ENCODE measurements around the gene ARRDC5.
A peak's percentile ranks its signal among the peaks of the same experiment; 100 is the strongest.
"Not testable (repeated sequence)": the region's sequence is repeated elsewhere in the genome, so short reads cannot be mapped to it uniquely, and the experiment has no call there.

Gene ARRDC5

DNA sequence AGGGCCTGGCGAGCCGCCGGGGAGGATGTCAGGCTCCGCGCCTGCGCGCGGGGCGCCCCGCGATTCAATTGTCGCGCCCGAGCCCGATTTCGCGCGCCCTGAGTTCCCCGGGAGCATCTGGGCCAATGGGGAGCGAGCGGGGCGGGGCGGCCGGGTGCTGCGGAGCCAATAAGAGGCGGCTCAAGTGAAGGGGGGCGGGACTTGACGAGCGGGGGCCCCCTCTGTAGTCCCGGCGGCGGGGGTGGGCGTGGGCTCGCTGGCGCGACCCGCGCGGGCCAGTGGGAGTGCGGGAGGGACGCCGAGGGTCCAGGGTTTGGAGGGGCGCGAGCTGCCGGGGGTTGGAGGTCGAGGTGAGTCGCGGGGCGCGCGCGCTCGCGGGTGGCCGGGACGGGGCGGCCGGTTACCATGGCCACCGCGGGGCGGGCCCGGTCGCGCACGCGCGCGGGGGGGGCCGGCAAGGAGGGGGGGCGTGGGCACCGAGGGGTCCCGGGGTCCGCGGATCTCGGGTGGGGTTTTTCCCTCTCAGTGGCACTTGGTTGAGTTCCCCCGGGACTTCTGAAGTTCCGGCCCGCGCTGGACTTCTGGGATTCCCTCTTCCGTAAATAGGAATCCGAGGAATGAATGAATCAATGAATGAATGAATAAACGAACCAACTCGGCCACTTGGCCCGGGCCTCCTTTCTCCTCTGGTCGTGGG lies 7.3 kb upstream of the ARRDC5 start:
- peak; percentile 96 for DNase-seq

DNA sequence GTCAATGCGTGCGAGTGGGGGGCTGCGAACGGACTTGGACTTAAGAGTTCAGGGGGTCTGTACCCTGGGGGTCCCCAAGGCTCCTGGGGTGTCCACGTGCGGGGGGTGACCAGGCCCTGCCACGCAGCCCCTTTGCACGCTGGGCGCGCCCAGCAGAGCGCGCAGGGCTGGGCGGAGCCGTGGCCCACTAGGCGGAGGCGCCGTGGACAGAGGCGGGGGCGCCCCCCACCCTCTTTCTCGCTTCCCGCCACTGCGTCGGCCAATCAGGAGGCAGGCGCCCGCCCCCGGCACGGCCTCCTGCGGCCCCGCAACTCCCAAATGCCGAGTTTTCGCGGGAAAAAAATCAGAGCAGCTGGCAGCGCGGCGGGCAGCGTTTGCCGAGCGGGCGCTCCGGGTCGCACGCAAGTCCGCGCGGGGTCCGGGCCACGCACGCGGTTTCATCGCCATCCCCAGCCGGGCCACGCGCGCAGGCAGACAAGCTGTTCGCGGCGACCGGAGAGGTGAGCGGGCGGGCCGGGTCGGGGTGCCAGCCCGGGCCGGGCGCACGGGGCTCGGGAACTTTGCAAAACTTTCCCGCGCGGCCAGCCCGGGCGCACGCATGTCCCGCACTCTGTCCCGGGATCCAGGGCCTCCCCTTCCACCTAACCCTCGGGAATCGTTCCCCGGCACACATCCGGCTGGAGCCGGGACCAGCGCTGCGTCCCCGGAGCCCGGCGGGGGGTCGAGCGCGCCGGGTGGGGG lies 6.6 kb upstream of the ARRDC5 start, which contains the start of gene UHRF1:
UHRF1 (plus strand) TSS at position 346 of the 741 bp plus-strand sequence. CDS start 1,385 bp downstream, outside the sequence.
- DNase-seq, result no peak

DNA sequence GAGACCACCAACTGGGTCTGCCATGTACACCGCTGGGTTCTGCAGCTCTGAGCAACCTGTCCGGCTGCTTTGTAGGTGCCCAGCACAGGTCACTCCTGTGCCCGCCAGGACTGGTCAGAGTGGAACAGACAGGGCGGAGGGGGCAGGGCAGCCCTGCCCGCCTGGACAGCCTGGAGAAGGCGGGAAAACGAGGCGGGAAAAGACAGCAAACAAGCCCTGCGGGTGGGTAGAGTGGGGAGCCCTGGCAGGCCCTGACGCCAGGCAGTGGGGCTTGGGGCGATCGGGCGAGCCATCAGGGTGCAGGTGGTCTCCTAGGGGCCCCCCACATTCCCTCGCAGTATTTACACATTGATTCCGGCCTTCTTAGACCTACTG lies 6.1 kb upstream of the ARRDC5 start:
- DNase-seq, result no peak

DNA sequence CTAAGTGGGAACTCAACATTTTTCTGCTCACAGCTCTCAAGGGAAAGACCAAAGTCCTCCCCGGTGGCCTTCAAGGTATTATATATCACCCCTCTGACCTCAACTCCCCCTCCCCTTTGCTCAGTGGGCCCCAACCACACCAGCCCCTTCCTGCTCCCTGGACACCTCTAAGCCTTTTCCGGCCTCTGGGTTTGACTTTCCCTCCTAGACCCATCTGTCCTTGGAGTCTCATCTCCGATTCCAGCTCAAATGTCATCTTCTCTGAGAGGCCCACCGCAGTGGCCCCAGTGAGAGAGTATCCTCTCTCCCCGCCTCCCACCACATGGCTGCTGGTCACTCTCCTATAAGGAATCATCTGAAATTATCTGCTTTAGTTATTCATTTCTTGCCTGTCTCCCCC lies 5.7 kb upstream of the ARRDC5 start:
- no peak for DNase-seq

DNA sequence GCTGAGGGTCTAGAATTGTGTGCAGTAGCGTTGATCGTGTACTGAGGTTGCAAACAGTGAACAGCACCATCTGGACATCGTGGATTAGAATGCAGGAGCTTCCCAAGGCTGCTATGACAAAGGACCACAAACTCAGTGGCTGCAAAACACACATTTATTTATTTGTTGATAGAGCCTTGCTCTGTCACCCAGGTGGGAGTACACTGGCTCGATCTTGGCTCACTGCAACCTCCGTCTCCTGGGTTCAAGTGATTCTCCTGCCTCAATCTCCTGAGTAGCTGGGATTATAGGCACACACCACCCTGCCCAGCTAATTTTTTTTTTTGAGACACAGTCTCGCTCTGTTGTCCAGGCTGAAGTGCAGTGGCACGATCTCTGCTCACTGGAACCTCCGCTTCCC lies 4.3 kb upstream of the ARRDC5 start:
- no peak for DNase-seq

DNA sequence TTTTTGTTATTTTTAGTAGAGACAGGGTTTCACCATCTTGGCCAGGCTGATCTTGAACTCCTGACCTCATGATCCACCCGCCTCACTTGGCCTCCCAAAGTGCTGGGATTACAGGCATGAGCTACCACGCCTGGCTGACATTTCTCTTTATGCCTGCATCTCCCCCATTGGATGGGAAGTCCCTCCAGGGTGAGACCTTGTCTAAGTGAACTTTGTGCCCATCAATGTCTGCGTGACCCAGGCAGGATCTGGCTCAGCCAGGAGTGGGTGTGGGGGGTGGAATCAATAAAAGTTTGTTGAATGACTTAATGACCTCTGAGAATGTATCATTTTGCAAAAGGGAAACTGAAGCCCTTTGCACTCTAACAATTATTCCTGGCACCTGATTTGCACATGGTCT lies 1.8 kb upstream of the ARRDC5 start:
- no peak for DNase-seq

DNA sequence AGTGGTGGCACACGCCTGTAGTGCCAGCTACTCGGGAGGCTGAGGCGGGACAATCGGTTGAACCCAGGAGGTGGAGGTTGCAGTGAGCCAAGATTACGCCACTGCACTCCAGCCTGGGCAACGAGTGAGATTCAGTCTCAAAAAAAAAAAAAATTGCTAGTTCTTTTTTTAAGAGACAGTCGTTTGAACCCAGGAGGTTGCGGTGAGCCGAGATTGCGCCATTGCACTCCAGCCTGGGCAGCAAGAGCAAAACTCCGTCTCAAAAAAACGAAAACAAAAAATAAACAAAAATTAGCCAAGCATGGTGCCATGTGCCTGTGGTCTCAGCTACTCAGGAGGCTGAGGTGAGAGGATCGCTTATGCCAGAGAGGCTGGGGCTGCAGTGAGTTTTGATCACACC lies 1.8 kb downstream of the ARRDC5 start:
- not testable (repeated sequence) for DNase-seq

DNA sequence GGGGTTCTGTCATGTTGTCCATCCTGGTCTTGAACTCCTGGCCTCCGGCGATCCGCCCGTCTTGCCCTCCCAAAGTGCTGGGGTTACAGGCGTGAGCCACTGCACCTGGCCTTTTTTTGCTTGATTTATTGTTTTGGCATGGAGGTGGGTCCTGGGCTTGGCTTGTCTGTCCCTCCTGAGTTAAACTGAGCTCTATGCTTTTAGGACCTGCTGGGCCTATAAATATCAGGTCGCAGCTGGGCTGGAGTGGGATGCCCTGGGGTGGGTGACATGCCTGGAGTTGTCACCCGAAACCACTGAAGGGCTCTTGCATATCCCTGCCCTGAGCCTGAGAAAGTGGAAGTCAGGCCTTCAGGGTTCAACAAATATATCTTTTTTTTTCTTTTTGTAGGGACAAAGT lies 5.5 kb downstream of the ARRDC5 start:
- no peak for DNase-seq

DNA sequence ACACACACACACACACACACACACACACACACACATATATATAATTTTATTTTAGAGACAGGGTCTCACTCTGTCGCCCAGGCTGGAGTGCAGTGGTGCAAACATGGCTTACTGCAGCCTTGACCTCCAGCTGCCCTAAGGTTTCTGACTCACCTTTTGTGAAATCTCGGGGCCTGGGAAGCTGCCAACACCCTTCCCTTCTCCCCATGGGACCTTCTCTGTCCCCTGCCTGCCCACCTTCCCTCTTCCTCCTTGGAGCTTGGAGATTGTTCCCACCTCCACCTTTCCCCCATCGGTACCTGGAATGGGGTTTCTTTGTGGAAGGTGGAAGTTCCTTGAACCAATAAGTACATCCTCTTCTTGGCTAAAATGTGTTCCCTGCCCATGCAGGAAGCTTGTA lies 6.3 kb downstream of the ARRDC5 start:
- DNase-seq, result no peak

DNA sequence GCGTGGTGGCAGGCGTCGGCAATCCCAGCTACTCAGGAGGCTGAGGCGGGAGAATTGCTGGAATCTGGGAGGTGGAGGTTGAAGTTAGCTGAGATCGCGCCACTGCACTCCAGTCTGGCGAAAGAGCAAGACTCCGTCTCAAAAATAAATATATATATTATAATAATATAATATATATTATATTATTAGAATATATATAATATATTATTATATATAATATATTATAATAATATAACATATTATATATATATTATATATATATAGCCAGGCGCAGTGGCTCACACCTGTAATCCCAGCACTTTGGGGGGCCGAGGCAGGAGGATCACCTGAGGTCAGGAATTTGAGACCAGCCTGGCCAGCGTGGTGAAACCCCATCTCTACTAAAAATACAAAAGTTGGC lies 9.7 kb downstream of the ARRDC5 start:
- not testable (repeated sequence) for DNase-seq

DNA sequence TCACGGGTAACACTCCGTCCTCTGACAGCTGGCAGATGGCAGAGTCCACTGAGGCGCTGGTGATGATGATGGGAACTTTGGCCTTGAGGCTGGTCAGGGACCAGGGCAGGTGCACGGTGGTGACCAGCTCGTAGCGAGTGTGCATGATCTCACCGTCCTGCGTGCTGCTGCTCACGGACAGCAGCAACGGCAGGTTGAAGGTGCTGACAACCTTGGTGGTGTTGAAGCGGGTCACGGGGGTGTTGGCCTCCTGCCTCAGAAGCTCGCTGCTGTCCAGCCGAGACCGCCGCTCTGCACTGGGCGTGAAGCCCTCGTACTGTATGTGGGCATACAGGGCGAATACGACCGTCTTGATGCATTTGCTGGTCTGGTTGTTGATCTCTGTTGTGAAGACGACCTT lies 11.6 kb downstream of the ARRDC5 start:
- no peak for DNase-seq

DNA sequence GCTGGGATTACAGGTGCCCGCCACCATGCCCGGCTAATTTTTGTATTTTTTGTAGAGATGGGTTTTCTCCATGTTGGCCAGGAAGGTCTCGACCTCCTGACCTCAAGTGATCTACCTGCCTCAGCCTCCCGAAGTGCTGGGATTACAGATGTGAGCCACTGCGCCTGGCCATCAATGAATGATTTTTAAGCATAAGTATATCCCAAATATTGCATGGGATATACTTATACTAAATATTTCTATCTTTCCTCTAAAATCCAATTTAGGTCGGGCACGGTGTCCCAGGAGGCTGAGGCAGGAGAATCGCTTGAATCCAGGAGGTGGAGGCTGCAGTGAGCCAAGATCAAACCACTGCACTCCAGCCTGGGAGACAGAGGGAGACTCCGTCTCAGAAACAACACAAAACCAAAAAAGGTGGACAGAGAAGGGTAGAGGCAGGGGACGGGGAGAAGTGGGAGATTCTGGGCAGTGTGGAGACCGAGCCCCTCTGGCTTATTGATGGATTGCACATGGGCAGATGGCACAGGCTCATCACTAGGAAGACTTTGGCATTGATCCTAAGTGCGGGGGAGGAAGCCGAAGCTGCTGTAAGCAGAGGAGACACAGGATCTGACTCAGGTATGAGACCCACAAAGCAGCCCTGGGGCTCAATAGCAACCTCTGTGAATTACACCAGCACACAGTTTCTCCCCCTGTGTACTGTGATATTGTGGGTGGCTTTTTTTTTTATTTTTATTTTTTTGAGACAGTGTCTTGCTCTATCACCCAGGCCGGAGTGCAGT lies 13.5 kb downstream of the ARRDC5 start:
- no peak for DNase-seq

DNA sequence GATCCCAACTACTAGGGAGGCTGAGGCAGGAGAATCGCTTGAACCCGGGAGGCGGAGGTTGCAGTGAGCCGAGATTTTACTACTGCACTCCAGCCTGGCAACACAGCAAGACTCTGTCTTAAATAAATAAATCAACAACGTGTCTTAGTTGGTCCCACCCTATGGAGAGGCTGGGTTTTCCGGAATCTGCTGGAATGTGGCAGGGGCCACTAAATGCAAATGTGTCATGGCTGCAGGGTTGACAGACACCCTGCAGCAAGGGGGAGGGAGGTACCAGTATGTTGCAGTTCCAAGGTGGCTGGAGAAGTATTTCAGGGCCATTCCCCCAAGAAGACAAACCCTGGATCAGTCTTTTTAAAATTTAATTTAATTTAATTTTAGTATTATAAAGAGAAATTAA lies 14.9 kb downstream of the ARRDC5 start:
- DNase-seq, result not testable (repeated sequence)

DNA sequence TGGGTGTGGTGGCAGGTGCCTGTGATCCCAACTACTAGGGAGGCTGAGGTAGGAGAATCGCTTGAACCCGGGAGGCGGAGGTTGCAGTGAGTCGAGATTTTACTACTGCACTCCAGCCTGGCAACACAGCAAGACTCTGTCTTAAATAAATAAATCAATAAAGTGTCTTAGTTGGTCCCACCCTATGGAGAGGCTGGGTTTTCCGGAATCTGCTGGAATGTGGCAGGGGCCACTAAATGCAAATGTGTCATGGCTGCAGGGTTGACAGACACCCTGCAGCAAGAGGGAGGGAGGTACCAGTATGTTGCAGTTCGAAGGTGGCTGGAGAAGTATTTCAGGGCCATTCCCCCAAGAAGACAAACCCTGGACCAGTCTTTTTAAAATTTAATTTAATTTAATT lies 17.7 kb downstream of the ARRDC5 start:
- not testable (repeated sequence) for DNase-seq

DNA sequence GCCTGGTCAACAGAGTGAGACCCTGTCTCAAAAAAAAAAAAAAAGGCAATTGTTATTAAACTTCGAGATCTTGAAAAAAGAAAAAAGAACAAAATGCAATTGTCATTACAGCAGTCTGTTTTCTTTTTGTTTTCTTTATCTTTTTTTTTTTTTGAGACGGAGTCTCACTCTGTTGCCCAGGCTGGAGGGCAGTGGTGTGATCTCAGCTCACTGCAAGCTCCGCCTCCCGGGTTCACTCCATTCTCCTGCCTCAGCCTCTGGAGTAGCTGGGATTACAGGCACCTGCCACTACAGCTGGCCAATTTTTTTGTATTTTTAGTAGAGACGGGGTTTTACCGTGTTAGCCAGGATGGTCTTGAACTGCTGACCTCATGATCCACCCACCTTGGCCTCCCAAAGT lies 19.8 kb downstream of the ARRDC5 start:
- DNase-seq, result not testable (repeated sequence)

DNA sequence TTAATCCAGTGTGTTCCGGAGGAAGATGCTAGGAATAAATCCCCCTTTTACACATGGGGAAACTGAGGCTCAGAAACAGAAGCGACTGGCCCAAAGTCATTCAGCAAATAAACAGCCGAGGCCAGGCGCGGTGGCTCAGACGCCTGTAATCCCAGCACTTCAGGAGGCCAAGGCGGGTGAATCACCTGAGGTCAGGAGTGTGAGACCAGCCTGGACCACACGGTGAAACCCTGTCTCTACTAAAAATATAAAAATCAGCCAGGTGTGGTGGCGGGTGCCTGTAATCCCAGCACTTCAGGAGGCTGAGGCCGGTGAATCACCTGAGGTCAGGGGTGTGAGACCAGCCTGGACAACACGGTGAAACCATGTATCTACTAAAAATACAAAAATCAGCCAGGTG lies 23.7 kb downstream of the ARRDC5 start:
- no peak for DNase-seq

DNA sequence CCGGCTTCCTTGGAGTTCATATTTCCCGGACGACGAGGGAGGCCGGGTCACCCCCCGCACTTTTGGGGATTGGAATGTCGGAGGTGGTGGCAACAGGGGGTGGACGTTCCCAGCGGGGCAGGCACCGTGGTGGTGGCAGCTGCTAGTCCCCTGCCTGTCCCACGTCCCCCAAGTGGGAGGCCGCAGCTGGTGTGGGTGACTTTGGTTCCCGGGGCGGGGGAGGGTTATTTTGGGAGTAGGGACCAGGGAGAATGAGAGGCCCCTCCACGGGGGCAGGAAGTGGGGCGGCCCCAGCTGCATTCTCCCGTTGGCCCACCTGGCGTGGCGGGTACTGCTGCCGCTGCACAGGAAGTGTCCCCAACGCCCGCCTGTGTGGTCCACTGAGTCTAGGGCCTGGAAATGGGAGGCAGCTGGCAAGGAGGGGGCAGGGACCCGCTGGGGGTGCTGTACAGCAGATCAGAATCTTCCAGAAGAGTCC lies 24.2 kb downstream of the ARRDC5 start:
- DNase-seq, result no peak

DNA sequence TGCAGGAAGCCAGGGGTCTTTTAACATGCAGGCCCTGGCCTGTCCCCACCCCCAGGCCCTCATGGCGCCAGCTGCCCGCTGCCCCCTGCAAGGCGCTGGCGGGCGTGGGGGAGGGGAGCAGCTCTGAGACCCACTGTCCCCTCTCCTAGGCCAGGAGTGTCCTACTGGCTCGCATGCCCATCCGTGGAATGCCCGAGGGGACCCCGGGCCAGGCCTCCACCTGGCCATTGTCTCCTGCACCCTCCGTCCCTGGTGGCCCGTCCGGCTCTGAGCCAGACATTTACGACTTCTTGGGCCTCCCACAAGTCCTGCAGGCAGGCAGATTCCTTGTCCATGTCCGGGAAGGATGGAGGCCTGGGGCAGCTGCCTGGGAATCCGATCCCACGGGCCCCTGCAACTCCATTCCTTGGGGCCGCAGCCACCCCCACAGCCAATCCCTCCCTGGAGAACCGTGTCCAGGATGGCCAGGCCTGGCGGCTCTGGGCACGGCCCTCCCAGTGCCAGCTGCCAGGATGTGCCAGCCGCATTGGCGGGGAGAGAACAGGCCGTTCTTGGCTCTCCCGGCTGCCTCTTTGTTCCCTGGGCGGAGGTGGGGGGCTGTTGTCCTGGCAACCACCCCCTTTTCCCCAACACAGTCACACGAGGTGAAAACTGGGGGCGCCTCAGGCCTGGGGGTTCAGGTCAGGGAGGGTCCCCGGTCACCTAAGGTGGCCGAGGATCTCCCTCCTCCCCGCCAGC lies 24.8 kb downstream of the ARRDC5 start:
- no peak for DNase-seq

DNA sequence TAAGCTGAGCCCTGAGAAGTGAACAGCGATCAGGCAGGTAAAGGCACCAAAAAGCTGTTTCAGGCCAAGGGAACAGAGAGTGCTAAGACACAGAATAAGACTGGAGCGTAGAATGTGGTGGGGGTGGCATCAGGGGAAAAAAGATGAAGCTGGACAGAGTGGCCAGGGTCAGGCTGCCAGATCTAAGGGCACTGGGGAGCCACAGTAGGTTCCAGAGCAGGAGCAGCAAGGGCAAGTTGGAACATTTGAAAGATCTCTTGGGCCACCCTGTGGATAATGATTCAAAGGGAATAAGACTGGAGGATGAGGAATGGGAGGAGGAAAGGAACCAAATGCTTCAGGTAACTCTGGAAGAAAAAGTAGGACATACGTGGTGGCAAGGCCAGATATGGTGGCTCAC lies 28.8 kb downstream of the ARRDC5 start:
- no peak for DNase-seq

DNA sequence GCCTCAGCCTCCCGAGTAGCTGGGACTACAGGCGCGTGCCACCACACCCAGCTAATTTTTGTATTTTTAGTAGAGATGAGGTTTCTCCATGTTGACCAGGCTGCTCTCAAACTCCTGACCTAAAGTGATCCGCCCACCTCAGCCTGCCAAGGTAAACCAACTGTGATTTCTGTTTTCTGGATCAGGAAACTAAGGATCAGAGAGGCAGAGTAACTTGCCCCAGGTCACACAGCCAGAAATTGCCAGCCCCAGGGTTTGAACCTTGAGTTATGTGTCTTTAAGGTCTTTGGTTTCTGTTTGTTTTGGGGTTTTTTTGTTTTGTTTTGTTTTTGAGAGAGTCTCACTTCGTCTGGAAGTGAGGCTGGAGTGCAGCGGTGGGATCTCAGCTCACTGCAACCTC lies 31.0 kb downstream of the ARRDC5 start:
- DNase-seq, result no peak

DNA sequence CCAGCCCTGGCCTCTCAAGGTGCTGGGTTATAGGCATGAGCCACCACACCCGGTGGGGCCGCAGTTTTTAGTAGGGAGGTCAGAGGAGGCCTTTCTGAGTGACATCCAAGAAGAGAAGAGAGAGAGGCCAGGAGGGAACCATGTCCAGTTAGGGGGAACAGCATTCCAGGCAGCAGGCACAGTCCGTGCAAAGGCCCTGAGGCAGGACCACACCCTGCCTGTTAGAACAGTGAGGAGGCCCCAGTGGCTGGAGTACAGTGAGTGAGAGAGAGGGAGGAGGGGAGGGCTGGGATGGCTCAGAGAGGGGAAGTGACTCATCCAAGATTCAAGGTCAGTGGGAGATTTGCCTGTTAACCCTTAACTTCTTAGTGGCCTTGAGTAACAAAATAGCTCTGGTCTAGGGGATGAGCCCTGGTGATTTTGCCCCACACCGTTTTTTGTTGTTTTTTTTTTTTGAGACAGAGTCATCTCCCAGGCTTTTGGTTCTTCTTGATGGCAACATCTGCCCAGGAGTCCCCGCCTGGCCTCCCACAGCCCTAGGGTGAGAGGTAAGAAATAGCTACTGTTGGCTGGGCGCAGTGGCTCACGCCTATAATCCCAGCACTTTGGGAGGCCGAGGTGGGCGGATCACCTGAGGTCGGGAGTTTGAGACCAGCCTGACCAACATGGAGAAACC lies 32.5 kb downstream of the ARRDC5 start:
- DNase-seq, result peak; percentile 29

DNA sequence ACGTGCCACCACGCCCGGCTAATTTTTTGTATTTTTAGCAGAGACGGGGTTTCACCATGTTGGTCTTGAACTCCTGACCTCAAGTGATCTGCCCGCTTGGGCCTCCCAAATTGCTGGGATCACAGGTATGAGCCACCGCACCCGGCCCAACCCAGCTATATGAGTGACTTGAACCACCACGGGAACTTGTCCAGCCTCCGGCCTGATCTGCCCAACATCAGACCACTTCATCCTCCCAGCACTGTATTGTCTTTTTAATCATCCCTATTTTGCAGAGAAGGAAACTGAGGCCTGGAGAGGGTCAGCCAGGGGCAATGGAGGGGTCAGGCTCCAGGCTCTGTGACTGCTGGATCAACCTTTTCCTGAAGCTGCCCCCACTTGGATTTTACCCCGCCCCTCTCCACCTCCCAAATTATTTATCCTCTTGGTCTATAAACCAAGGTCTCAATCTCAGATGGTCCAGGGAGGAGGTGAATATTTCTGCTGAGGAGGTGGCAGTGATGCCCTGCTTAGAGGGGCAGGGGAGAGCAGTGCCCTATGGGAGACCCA lies 34.3 kb downstream of the ARRDC5 start:
- DNase-seq, result no peak
